ENCODE data around the gene C1QTNF8.

The C1QTNF8 gene

DNA sequence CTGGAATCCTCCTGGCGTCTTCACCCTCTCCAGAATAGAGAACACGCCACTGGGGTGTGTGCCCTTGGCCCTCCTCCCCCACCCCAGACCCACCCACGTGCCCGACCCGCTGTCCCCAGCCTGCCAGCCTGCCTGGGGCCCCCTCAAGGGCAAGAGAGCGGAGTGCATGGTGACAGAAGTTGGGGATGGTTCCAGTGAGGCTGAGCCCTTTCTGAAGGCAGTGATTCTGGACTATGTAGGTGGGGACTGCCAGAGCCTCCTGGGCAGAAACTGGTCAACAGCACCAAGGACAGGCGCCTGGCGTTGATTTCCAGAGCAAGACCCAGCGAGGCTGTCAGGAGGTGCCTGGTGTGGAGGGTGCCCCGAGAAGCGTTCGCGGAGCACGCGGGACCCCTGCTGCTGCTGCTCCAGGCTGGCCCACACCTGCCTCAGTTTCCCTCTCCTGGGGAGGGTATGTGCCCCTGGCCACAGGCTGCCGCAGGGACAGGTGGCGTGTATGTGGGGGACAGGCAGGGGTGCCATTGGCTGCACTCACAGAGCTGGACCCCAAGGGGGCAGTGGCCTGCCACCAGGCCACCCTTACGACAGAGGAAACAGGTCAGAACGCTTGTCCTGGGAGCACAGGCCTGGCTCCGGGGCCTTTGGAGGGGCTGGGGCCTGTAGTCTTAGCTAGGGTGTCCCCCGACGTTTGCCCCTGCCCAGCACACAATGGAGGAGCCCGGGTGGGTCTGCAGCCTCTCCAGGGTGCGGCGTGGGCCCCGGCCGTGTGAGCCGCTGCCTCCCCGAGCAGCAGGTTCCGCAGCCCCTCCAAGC is 22.3 kb downstream of the C1QTNF8 start:
- no peak for DNase-seq

- no peak for DNase-seq
These were observed 22.8 kb downstream of the C1QTNF8 start for GRCh38 chr16:1073262-1073558.

GRCh38 chr16:1072526-1073261 is 23.4 kb downstream of the C1QTNF8 start, which contains the start of gene SSTR5:
Gene SSTR5 (plus strand): TSS chr16:1072747. CDS start chr16:1078869, 6,122 bp downstream.
- no peak for DNase-seq

DNA sequence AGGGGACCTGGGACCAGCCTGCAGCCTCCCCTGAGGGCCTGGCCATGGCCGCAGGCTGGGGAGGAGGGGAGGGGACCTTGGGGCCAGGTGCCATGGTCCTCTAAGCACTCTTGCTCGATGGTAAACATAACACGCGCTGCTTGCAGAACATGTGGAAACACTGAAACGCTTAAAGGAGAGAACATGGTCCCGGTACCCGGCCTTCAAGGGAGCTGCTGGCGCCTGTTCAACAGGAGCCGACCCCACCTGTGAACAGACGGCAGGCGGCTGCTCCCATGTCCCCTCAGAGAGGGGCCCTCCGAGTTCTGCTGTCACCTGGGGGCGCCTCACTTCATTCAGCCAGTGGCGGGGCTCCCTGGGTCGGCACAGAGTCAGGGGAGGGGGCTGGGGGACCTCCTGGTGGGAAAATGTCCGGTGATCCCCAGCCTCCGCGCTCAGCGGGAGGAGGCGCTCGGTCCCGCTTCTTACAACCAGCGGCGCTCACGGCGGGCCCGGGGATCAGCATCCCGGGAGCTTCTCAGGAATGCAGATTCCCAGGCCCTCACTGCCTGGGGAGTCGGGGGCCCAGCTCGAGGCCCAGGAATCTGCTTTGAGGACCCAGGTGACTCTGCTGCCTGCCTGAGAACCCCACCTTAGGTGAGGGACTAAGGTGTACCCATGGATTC is 24.4 kb downstream of the C1QTNF8 start:
- no peak for DNase-seq

- no peak for DNase-seq
These were observed 25.1 kb downstream of the C1QTNF8 start for GRCh38 chr16:1070864-1071408.

DNA sequence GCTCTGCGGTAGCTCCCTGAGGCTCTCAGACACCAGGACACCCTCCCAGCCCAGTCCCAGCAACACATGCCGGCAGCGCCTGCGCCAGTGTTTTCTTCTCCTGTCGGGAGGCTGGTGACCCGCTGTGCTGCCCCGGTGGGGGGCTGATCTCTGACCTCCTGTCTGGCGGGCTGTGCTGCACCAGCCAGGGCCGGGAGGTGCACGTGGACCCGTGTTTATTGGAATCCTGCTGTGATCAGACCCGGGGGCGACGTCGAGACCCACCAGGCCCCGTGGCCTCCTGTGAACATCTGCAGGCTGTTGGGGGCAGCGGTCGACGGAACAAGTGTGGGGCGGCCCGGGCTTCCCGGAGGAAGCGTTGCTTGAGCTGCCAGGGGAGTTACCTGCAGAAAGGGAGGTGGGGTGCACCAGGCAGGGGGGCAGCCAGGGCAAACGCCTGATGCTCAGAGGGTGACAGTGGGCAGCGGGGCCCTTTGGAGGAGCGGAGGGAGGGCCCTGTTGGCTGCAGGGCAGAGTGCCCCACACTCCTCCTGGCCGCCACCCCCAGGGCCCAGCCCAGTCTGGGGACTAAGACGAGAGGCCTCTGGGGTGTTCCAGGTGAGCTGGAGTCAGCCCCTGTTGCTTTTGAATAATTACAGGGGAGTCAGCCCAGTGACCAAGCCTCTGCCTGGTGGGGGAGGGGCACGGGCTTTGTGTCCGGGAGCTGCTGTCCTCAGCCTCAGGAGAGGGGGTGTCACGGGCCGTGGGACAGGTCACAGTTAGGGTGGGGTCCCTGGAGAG is 25.8 kb downstream of the C1QTNF8 start:
- no peak for DNase-seq

DNA sequence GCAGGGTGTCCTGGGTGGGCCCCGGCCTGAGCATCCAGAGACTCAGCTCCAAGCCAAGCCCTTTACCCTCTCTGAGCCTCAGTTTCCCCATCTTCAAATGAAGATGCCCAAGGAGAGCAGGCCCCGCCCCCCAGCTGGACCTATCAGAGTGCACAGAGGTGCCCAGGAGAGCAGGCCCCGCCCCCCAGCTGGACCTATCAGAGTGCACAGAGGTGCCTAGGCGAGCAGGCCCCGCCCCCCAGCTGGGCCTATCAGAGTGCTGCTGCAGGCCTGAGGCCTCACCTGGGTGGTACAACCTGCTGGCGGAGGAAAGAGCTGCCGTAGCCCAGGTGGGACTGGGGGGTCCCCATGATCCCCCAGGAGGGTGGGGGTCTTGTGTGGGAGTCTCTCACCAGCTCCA is 26.9 kb downstream of the C1QTNF8 start:
- no peak for DNase-seq

GRCh38 chr16:1068451-1068850 is 27.6 kb downstream of the C1QTNF8 start:
- no peak for DNase-seq

DNA sequence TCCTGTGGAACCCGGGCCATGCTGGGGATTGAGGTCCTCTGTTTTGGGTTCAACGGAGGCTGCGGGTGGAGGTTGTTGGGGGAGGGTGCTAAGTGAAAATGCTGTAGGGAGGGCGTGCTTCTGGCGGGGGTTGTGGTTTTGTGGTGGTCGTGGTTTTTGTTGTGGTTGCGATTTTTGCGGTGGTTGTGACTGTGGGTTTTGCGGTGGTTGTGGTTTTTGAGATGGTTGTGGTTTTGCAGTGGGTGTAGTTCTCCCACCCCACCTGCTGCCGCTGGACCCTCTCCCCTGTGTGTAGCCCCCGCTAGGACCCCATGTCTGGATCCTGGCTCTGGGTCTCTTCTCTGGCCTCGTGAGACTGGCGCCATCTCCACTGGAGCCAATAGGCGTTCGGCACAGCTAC is 28.4 kb downstream of the C1QTNF8 start:
- DNase-seq: no peak

DNA sequence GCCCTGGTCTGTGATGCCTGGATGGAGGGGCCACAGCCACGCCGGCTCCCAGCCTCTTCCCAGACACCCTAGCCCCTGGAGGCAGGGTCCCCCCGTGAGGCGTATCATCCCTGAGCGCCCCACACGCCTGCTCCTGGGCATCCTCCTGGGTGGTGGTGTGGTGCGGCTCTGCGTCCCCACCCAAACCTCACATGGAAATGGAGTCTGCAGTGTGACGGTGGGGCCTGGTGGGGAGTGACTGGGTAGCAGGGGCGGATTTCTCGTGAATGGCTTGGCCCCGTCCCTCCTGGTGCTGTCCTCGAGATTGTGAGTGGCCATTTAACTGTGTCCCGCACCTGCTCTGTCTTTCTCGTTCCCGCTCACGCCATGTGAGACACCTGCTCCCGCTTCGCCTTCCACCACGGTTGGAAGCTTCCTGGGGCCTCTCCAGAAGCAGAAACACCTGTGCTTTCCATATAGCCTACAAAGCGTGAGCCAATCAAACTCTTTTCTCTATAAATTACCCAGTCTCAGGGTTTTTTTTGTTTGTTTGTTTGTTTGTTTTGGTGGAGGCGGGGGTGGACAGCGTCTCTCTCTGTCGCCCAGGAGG is 29.4 kb downstream of the C1QTNF8 start:
- no peak for DNase-seq

DNA sequence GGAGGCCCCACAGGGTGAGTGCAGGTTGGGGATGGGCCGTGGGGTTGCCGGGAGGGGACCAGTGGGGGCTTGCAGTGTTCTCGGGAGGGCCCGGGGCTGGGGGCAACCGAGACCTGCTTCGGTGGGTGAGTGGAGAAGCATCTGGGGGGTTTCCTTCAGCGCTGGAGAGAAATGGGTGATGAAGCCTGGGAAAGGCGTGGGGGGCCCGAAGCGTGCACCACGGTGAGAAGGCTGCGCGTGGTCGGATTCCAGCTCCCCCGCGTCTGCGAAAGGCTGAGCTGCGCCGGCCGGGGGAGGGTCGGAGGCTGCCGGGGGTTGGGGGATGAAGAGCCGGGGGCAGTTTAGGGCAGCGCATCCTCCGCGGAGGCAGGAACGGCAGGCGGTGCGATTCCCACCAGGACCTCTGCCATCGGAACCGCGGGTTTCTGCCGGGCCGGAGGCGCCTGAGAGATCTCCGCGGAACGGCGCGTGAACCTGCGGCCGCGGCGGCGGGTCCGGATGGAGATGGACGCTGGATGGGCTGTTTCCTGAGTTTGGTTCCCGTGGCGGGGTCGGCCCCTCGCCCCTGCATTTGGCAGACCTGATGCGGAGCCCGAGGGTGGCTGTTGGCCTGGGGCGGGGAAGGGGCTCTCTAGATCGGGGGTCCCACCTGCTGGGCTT is 30.4 kb downstream of the C1QTNF8 start:
- no peak for DNase-seq

DNA sequence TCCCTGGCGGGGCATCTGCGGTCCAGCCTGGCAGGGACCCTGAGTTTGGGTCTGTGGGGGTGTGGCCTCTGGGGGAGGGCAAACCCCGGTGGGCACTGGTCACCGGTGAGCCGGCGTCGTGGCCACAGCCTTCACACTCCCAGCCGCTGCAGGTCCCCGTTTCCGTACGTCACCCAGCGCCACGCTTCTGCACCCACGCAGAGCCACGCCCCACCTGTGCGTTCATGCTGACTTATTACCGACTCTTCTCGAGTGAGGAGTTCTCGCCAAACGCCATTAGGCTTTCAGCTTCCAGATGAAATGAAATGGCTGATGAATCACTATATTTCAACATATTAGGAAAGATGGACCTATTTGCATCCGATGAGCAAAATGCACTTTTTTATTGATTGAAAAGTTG is 32.3 kb downstream of the C1QTNF8 start:
- DNase-seq: no peak

DNA sequence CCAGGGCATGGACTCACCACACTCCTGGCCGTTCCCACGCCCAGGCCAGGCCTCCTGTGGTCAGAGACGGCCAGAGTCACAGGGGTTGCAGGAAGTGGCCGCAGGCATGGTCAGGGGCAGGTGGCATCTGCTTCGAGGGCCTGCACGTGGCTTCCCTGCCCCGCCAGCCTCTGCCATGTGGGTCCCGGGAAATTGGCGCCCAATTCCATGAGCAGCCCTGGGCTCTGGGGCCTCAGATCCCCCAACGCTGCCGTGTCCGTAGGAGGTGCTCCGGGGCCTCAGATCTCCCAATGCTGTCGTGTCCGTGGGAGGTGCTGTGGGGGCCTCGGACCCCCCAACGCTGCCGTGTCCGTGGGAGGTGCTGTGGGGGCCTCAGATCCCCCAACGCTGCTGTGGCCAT is 33.1 kb downstream of the C1QTNF8 start:
- DNase-seq: no peak

GRCh38 chr16:1061769-1062505 is 34.1 kb downstream of the C1QTNF8 start:
- no peak for DNase-seq

DNA sequence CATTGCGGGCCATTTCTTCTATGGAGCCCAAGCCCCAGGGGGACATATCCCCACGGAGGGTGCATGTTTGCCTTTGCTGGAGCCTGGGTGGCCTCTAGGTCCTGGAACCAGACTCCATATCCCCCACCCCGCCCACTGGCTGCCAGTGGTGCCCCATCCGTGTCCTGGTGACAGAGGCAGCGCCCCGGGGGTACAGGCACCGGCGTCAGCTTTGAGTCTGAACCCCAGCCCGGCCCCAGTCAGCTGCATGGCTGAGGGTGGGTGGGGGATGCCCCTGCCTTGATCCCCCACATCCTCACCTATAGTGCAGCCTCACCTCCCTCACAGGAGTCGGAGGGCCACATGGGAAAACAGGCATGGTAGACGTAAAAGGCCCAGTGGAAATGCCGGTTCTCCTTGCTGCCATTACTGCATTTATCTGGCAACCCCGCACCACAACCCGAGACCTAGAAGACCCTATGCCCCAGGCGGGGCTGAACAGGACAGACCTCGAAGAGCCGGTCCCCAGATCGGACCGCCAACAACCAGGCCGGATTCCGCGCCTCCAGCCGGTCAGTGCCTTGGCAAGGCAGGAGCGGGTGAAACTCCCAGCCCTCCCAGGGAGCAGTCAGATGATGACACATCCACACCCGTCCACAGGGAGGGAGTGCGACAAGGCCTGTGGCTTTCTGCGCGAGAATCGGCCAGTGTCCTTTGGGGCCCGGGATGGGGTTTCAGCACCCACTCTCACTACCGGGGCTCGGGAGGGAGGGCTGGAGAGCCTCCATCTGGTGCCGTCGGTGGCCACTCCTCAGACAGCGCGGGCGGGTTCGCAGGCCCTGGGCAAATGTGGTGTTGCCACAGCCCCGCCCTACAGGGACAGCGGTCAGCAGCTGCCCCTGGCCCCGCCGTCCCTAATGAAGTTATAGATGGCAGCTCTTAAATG is 35.4 kb downstream of the C1QTNF8 start:
- DNase-seq: no peak

DNA sequence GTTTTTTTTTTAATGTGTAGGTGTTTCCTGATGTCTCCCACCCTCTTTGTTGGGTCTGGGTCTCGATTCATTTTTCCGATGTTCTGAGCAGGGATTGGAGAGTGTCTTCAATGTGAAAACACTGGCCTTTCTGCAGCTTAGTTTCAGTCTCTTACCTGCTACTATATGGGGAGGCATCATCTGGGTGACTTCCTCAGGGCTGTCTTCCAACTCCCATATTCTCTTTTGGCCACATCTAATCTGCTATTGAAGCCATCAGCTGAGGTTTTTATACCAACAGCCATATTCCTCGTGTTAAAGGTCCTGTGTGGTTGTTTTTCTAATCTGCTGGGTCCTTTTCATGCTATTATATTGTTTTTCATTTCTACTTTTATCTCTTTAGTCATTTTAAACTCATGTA is 36.7 kb downstream of the C1QTNF8 start:
- DNase-seq: no peak

GRCh38 chr16:1058216-1058615 is 37.8 kb downstream of the C1QTNF8 start:
- no peak for DNase-seq

DNA sequence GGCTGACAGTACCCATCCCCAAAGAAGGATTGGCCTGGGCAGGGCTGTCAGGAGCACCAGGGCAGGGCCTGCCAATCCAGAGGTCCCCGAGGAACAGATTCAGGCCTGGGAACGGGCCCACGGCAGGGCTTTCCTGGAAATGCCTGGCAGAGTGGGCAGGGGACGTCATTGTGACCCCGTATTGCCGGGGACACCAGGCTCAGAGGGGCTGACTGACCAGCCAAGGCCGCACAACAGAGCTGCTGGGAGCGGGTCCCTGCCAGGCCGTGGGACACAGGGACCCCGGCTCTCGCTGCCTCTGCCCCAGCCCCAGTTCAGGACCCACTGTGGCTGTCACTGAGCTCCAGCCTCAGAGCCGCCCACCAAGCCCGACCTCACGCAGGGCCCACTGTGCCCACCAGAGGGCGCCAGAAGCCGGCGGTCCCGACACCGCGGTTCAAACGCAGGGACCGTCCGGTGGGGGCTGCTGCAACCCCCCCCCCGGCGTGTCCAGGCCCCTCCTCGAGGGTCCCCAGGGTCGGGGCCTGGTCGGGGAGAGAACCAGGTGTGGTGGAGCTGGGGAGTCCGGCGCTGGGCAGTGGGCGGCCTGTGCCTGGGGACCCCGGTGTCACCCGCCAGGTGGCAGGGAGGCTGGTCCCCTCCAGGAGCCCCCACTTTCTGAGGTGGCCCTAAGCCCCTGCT is 38.7 kb downstream of the C1QTNF8 start:
- peak; percentile 62 for DNase-seq

GRCh38 chr16:1056196-1056595 is 39.8 kb downstream of the C1QTNF8 start:
- no peak for DNase-seq

Measured in eye (tissue), 1 donor.